HCT116 (cell line): Measurements from ENCODE around the gene FAF2.

Source experiments
- CEBPB ChIP-seq: IDR thresholded peaks from 2 replicates; pipeline ENCODE4 v1.6.1; 2012; ENCODE audit warnings: low read depth
- ELF1 ChIP-seq: IDR thresholded peaks from 2 replicates; pipeline ENCODE4 v1.6.1; 2012; ENCODE audit warnings: low read depth, borderline replicate concordance
- EZH2 ChIP-seq: fragments of 200-600 bp; sonication (generic); IDR thresholded peaks from 2 replicates; pipeline ENCODE4 v1.6.1; 2017; ENCODE audit warnings: antibody characterized with exemption, mixed run types
- JUND ChIP-seq: IDR thresholded peaks from 2 replicates; pipeline ENCODE4 v1.6.1; 2012
- POLR2A ChIP-seq: IDR thresholded peaks from 2 replicates; pipeline ENCODE4 v1.7.0; 2011; ENCODE audit warnings: borderline replicate concordance; ENCODE audit not compliant: insufficient read depth, insufficient read length; ENCODE audit errors: extremely low read depth
- POLR2AphosphoS5 ChIP-seq: IDR thresholded peaks from 2 replicates; pipeline ENCODE4 v1.6.1; 2011; ENCODE audit warnings: mild to moderate bottlenecking, low read depth, low read length, moderate library complexity
- SP1 ChIP-seq: IDR thresholded peaks from 2 replicates; pipeline ENCODE4 v1.6.1; 2012; ENCODE audit warnings: low read depth
- SRF ChIP-seq: IDR thresholded peaks from 2 replicates; pipeline ENCODE4 v1.6.1; 2012; ENCODE audit warnings: low read depth
- TCF7L2 ChIP-seq: IDR thresholded peaks from 2 replicates; pipeline ENCODE4 v1.7.0; 2011; ENCODE audit warnings: borderline replicate concordance, inconsistent platforms; ENCODE audit not compliant: insufficient read depth, insufficient read length; ENCODE audit errors: extremely low read depth
- TF ChIP-seq, protein P1 (sequence below), 3 experiments: fragments of 200-600 bp in 1 of 3; sonication (generic) in 1 of 3; IDR thresholded peaks in 2 of 3; conservative IDR thresholded peaks in 1 of 3; 2 replicates each; pipeline ENCODE4 v1.5.1; 2012 to 2017; ENCODE audit warnings: low read depth in 2 of 3, low read length in 2 of 3, antibody characterized with exemption in 1 of 3, borderline replicate concordance in 1 of 3, control low read depth in 1 of 3, mild to moderate bottlenecking in 1 of 3, mixed read lengths in 1 of 3, mixed run types in 1 of 3, moderate library complexity in 1 of 3; ENCODE audit not compliant: insufficient read depth in 1 of 3
- TF ChIP-seq, protein P2 (sequence below): IDR thresholded peaks from 2 replicates; pipeline ENCODE4 v1.6.1; 2012; ENCODE audit warnings: low read depth
- TF ChIP-seq, protein P3 (sequence below): IDR thresholded peaks from 2 replicates; pipeline ENCODE4 v1.6.1; 2012

DNA sequence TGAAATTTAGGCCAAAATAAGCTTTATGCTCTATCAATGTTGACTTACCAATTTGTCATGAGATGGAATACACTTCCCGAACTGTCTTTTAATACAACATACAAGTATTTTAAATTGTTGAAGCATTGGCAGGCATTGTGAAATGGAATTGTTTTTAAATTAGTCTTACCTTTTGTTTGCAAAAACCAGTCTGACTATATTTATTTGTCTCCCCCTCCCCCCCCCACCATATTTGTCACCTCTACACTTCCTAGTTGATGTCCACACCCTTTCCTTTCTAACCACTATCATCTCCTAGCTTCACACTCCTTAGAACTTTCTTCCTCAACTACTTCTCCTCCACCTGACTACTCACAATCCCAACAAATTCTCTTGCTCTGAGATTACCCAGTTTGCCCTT, 40.9 kb downstream of the FAF2 start:
- TF ChIP-seq, protein P1, sequence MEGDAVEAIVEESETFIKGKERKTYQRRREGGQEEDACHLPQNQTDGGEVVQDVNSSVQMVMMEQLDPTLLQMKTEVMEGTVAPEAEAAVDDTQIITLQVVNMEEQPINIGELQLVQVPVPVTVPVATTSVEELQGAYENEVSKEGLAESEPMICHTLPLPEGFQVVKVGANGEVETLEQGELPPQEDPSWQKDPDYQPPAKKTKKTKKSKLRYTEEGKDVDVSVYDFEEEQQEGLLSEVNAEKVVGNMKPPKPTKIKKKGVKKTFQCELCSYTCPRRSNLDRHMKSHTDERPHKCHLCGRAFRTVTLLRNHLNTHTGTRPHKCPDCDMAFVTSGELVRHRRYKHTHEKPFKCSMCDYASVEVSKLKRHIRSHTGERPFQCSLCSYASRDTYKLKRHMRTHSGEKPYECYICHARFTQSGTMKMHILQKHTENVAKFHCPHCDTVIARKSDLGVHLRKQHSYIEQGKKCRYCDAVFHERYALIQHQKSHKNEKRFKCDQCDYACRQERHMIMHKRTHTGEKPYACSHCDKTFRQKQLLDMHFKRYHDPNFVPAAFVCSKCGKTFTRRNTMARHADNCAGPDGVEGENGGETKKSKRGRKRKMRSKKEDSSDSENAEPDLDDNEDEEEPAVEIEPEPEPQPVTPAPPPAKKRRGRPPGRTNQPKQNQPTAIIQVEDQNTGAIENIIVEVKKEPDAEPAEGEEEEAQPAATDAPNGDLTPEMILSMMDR (IDR thresholded peaks at IDR 0.05 in 2 of 3, conservative IDR thresholded peaks at IDR 0.05 in 1 of 3; ENCODE audit: borderline replicate concordance in 1 of 3, insufficient read depth in 1 of 3, low read depth in 2 of 3, low read length in 2 of 3), result no peak
- TF ChIP-seq CEBPB, result no peak
- TF ChIP-seq POLR2AphosphoS5, result no peak
- no peak for TF ChIP-seq POLR2A
- TF ChIP-seq EZH2, result no peak
- TF ChIP-seq, protein P2, sequence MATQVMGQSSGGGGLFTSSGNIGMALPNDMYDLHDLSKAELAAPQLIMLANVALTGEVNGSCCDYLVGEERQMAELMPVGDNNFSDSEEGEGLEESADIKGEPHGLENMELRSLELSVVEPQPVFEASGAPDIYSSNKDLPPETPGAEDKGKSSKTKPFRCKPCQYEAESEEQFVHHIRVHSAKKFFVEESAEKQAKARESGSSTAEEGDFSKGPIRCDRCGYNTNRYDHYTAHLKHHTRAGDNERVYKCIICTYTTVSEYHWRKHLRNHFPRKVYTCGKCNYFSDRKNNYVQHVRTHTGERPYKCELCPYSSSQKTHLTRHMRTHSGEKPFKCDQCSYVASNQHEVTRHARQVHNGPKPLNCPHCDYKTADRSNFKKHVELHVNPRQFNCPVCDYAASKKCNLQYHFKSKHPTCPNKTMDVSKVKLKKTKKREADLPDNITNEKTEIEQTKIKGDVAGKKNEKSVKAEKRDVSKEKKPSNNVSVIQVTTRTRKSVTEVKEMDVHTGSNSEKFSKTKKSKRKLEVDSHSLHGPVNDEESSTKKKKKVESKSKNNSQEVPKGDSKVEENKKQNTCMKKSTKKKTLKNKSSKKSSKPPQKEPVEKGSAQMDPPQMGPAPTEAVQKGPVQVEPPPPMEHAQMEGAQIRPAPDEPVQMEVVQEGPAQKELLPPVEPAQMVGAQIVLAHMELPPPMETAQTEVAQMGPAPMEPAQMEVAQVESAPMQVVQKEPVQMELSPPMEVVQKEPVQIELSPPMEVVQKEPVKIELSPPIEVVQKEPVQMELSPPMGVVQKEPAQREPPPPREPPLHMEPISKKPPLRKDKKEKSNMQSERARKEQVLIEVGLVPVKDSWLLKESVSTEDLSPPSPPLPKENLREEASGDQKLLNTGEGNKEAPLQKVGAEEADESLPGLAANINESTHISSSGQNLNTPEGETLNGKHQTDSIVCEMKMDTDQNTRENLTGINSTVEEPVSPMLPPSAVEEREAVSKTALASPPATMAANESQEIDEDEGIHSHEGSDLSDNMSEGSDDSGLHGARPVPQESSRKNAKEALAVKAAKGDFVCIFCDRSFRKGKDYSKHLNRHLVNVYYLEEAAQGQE, result no peak
- TF ChIP-seq, protein P3, sequence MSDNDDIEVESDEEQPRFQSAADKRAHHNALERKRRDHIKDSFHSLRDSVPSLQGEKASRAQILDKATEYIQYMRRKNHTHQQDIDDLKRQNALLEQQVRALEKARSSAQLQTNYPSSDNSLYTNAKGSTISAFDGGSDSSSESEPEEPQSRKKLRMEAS, result no peak
- TF ChIP-seq TCF7L2, result no peak
- no peak for TF ChIP-seq JUND
- no peak for TF ChIP-seq SP1
- TF ChIP-seq SRF, result no peak
- TF ChIP-seq ELF1, result no peak
